ENCODE data around the gene PRKCH. TPM values are rescaled to one million over a fixed set of nuclear protein-coding genes. Genes with fewer than 3 reads are reported as not detected.
A peak's percentile ranks its signal among the peaks of the same experiment; 100 is the strongest.

Gene PRKCH
- polyA plus RNA-seq, 1 donor from 2014 or later: 2.0 TPM

GRCh38 chr14:61461808-61462275, 140.5 kb downstream of the PRKCH start:
- no peaks in the 10 kb centered on the region for H3K9me3 ChIP-seq (ENCODE audit: low read length)
- H3K4me2 ChIP-seq (ENCODE audit: low read length): no peak overlapping the region
- no peak overlapping the region for H3K4me3 ChIP-seq (ENCODE audit: low read length)
- no peaks in the 10 kb centered on the region for H3K27me3 ChIP-seq (ENCODE audit: insufficient read depth, low read depth, low read length)
- H2AFZ ChIP-seq (ENCODE audit: low read depth, low read length): no peak overlapping the region
- no peaks in the 10 kb centered on the region for H3K79me2 ChIP-seq (replicated peaks; ENCODE audit: insufficient read depth, low read length)
- no peaks in the 10 kb centered on the region for H3K9me2 ChIP-seq (ENCODE audit: insufficient read depth, low read length)
- no peak overlapping the region for H3K9ac ChIP-seq (ENCODE audit: low read length)
- H3K36me3 ChIP-seq (ENCODE audit: insufficient read depth, low read length): no peaks in the 10 kb centered on the region
- no peak overlapping the region for H3K27ac ChIP-seq (ENCODE audit: low read length)
- TF ChIP-seq REST (IDR thresholded peaks at IDR 0.05; ENCODE audit: borderline replicate concordance): no peak
- no peak for TF ChIP-seq POLR2AphosphoS5 (IDR thresholded peaks at IDR 0.05)
- TF ChIP-seq SMC3 (conservative IDR thresholded peaks at IDR 0.05; ENCODE audit: poor library complexity): peak; percentile 93
- no peak for TF ChIP-seq TAF1 (IDR thresholded peaks at IDR 0.05; ENCODE audit: low read depth)
- TF ChIP-seq MXI1 (conservative IDR thresholded peaks at IDR 0.05; ENCODE audit: poor library complexity, severe bottlenecking): no peak
- peak; percentile 91 for TF ChIP-seq RAD21 (conservative IDR thresholded peaks at IDR 0.05)
- TF ChIP-seq CTCF (IDR thresholded peaks at IDR 0.05; ENCODE audit: poor library complexity, severe bottlenecking): peak; percentile 89
- no peak for TF ChIP-seq EZH2 (IDR thresholded peaks at IDR 0.05; ENCODE audit: borderline replicate concordance, insufficient read depth, low read length, poor library complexity, severe bottlenecking)
- TF ChIP-seq EP300 (conservative IDR thresholded peaks at IDR 0.05; ENCODE audit: poor library complexity, severe bottlenecking): no peak
- H3F3A ChIP-seq (ENCODE audit: insufficient read depth, low read length, poor library complexity, severe bottlenecking): no peaks in the 10 kb centered on the region
- H4K20me1 ChIP-seq (ENCODE audit: insufficient read depth): no peaks in the 10 kb centered on the region

DNA sequence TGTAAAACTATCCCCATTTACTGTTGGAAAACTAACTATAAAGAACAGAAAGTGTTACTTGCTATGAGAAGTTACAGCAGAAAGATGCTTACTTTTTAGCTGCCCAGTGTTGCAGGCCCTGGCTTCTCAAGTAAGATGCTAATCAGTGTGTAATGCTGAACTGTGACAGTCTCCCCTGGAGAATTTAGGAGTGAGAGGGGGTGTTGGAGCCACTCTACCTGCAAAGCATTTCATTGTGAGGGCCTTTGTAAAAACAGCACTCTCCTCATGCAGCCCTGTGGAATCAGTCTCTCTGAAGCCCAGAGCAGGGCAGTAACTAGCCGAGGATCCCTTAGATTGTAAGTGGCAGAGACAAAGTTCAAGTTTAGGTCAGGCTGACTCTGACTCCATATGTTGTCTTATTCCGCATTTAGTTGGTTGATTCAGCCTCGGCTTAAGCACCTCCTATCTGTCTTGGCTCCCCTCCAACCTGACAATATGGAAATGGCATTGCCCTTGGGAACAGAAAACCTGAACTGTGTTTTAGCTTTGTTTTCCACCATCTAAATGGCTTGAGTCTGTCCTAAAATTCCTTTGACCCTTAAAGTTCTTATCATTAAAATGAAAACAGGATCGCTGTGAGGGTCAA, 141.3 kb downstream of the PRKCH start:
- Histone ChIP-seq H3K27ac (ENCODE audit: low read length) (no peak overlapping the region), H3K9me3 (ENCODE audit: low read length) (no peaks in the 10 kb centered on the region), H3K27me3 (ENCODE audit: insufficient read depth, low read depth, low read length) (no peaks in the 10 kb centered on the region), H3K36me3 (ENCODE audit: insufficient read depth, low read length) (no peaks in the 10 kb centered on the region), H3K9ac (ENCODE audit: low read length) (no peak overlapping the region), H3K4me3 (ENCODE audit: low read length) (no peak overlapping the region), H3K79me2 (replicated peaks; ENCODE audit: insufficient read depth, low read length) (no peaks in the 10 kb centered on the region), H3K4me2 (ENCODE audit: low read length) (no peak overlapping the region), H3K9me2 (ENCODE audit: insufficient read depth, low read length) (no peaks in the 10 kb centered on the region), H4K20me1 (ENCODE audit: insufficient read depth) (no peaks in the 10 kb centered on the region), H3F3A (ENCODE audit: insufficient read depth, low read length, poor library complexity, severe bottlenecking) (no peaks in the 10 kb centered on the region), H2AFZ (ENCODE audit: low read depth, low read length) (no peak overlapping the region)
- TF ChIP-seq TAF1 (IDR thresholded peaks at IDR 0.05; ENCODE audit: low read depth): no peak
- TF ChIP-seq CTCF (IDR thresholded peaks at IDR 0.05; ENCODE audit: poor library complexity, severe bottlenecking): no peak
- TF ChIP-seq EP300 (conservative IDR thresholded peaks at IDR 0.05; ENCODE audit: poor library complexity, severe bottlenecking): no peak
- TF ChIP-seq REST (IDR thresholded peaks at IDR 0.05; ENCODE audit: borderline replicate concordance): no peak
- no peak for TF ChIP-seq SMC3 (conservative IDR thresholded peaks at IDR 0.05; ENCODE audit: poor library complexity)
- TF ChIP-seq RAD21 (conservative IDR thresholded peaks at IDR 0.05): no peak
- no peak for TF ChIP-seq EZH2 (IDR thresholded peaks at IDR 0.05; ENCODE audit: borderline replicate concordance, insufficient read depth, low read length, poor library complexity, severe bottlenecking)
- no peak for TF ChIP-seq MXI1 (conservative IDR thresholded peaks at IDR 0.05; ENCODE audit: poor library complexity, severe bottlenecking)
- no peak for TF ChIP-seq POLR2AphosphoS5 (IDR thresholded peaks at IDR 0.05)
